BJ (cell line): ENCODE measurements around the gene RALGAPA1. TPM values are rescaled to one million over a fixed set of nuclear protein-coding genes. Genes with fewer than 3 reads are reported as not detected.
A peak's percentile ranks its signal among the peaks of the same experiment; 100 is the strongest.

Experiments used
- CTCF ChIA-PET: fragments of 350-600 bp; formaldehyde crosslinking; extraction: SDS; loops from one replicate; lab custom pipeline; 2021; ENCODE audit warnings: antibody characterized with exemption, inconsistent platforms; lab: Yijun Ruan, JAX
- POLR2A ChIA-PET: fragments of 300-600 bp; sonication (Branson Sonifier 250); formaldehyde crosslinking; extraction: SDS; loops from one replicate; lab custom pipeline; 2021; ENCODE audit warnings: antibody characterized with exemption; lab: Charles Lee
- DNase-seq: peaks from one replicate; pipeline ENCODE4 v3.0.0-alpha.2; 2011; ENCODE audit warnings: low read depth
- H3K27me3 ChIP-seq: 2 replicates; pipeline ENCODE4 v1.6.0; 2011; ENCODE audit warnings: low read length; ENCODE audit not compliant: control insufficient read depth, insufficient read depth
- H3K36me3 ChIP-seq: 2 replicates; pipeline ENCODE4 v1.5.1; 2011; ENCODE audit warnings: low read length; ENCODE audit not compliant: control insufficient read depth, insufficient read depth
- H3K4me3 ChIP-seq: 2 replicates; pipeline ENCODE4 v1.5.1; 2011; ENCODE audit warnings: low read depth, mild to moderate bottlenecking, control low read depth, low read length
- CTCF ChIP-seq: IDR thresholded peaks from 2 replicates; pipeline ENCODE4 v1.5.1; 2011; ENCODE audit warnings: low read depth, mild to moderate bottlenecking, control low read depth, inconsistent platforms, low read length, moderate library complexity; ENCODE audit not compliant: insufficient read depth
- polyA plus RNA-seq: library from polyadenylated mRNA; depleted of rRNA; stranded (reverse); fragments of >200 nt; gene quantifications from 2 replicates; pipeline ENCODE4 v1.2.3, GENCODE V29; 2011

RALGAPA1 gene
- polyA plus RNA-seq, 1 experiment: 4.7 TPM

GRCh38 chr14:35543006-35543405 is 266.1 kb downstream of the RALGAPA1 start:
- TF ChIP-seq CTCF: no peak
- no peak for DNase-seq
- Histone ChIP-seq H3K4me3 (no peak overlapping the region), H3K36me3 (no peaks in the 10 kb centered on the region), H3K27me3 (no peaks in the 10 kb centered on the region)
- ChIA-PET CTCF (no interaction called here), POLR2A (no interaction called here)

DNA sequence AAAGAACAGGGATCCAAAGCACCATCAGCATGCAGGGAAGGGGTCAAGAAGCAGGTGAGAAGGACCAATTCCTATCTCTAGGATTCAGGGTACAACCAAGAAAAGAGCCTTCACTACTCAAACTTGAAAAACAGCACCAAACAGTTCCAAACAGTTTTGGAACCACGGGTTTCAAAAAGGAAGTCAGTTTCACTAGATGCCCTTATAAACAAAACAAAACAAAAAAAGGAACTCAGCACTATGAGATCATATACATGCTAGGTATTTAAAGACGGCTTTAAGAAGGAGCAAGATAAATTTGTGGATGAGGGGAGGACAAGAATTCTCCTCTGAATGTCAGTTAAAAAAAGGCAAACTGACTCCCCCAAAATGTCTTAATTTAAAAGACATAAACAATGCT is 269.1 kb downstream of the RALGAPA1 start:
- TF ChIP-seq CTCF: no peak
- CTCF ChIA-PET: no interaction called here
- peaks cover 6% of the 10 kb centered on the region for H3K27me3 ChIP-seq
- H3K36me3 ChIP-seq: no peaks in the 10 kb centered on the region
- no peak overlapping the region for H3K4me3 ChIP-seq
- POLR2A ChIA-PET: no interaction called here
- DNase-seq: no peak

GRCh38 chr14:35535483-35536112 is 273.5 kb downstream of the RALGAPA1 start:
- TF ChIP-seq CTCF: no peak
- Histone ChIP-seq H3K4me3 (no peak overlapping the region), H3K36me3 (no peaks in the 10 kb centered on the region), H3K27me3 (peaks cover 14% of the 10 kb centered on the region)
- POLR2A ChIA-PET: no interaction called here
- DNase-seq: no peak
- CTCF ChIA-PET: no interaction called here

DNA sequence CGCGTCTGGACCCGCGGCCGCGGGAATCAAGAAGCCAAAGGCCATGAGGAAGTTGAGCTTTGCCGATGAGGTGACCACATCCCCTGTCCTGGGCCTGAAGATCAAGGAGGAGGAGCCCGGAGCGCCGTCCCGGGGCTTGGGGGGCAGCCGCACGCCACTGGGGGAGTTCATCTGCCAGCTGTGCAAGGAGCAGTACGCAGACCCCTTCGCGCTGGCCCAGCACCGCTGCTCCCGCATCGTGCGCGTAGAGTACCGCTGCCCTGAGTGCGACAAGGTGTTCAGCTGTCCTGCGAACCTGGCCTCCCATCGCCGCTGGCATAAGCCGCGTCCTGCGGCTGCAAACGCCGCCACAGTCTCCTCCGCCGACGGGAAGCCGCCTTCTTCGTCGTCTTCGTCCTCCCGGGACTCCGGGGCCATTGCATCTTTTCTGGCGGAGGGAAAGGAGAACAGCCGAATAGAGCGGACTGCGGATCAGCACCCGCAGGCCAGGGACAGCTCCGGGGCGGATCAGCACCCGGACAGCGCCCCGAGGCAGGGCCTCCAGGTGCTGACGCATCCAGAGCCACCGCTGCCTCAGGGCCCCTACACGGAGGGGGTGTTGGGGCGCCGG is 274.1 kb downstream of the RALGAPA1 start:
- ChIA-PET POLR2A (no interaction called here), CTCF (no interaction called here)
- no peak overlapping the region for H3K4me3 ChIP-seq
- no peak for TF ChIP-seq CTCF
- no peak for DNase-seq
- peaks cover 14% of the 10 kb centered on the region for H3K27me3 ChIP-seq
- no peaks in the 10 kb centered on the region for H3K36me3 ChIP-seq

- POLR2A ChIA-PET: no interaction called here
- Histone ChIP-seq H3K27me3 (peaks cover 14% of the 10 kb centered on the region), H3K36me3 (no peaks in the 10 kb centered on the region), H3K4me3 (peak overlapping the region; percentile 51)
- peak; percentile 18; the same call in 1 of the 2 replicates for TF ChIP-seq CTCF
- CTCF ChIA-PET: no interaction called here
- no peak for DNase-seq
Measured at GRCh38 chr14:35534208-35534872, 274.8 kb downstream of the RALGAPA1 start.
